Pulmonary artery endothelial cell (primary cell): Measurements from ENCODE around the gene STX7. TPM values are rescaled to one million over a fixed set of nuclear protein-coding genes. Genes with fewer than 3 reads are reported as not detected.
A peak's percentile ranks its signal among the peaks of the same experiment; 100 is the strongest.

Source experiments
- DNase-seq: peaks from one replicate; pipeline ENCODE4 v3.0.0-alpha.2; 2011; ENCODE audit warnings: low read depth, low spot score
- total RNA-seq: library from RNA; depleted of rRNA; stranded (reverse); fragments of >200 nt; gene quantifications from 2 replicates; pipeline ENCODE4 v1.2.3, GENCODE V29; 2014

The STX7 gene
- total RNA-seq, 1 donor from 2014 or later = 54.1 TPM

- DNase-seq = no peak
These were observed 5.8 kb downstream of the STX7 start for GRCh38 chr6:132506869-132507808.

- DNase-seq = no peak
These were observed 6.5 kb downstream of the STX7 start for GRCh38 chr6:132506461-132506860.

GRCh38 chr6:132505158-132505557 lies 7.8 kb downstream of the STX7 start:
- DNase-seq = no peak

- DNase-seq = peak; percentile 79
These were observed 8.2 kb downstream of the STX7 start for GRCh38 chr6:132504757-132505156.

GRCh38 chr6:132499757-132500156 lies 13.2 kb downstream of the STX7 start:
- DNase-seq = no peak

- no peak for DNase-seq
These were observed 14.3 kb downstream of the STX7 start for GRCh38 chr6:132498638-132499037.

- DNase-seq = no peak
These were observed 16.3 kb downstream of the STX7 start for GRCh38 chr6:132496519-132497180.

GRCh38 chr6:132495604-132496079 lies 17.3 kb downstream of the STX7 start:
- DNase-seq = no peak

- DNase-seq = no peak
These were observed 18.0 kb downstream of the STX7 start for GRCh38 chr6:132494954-132495353.

GRCh38 chr6:132491881-132492280 lies 21.0 kb downstream of the STX7 start:
- no peak for DNase-seq

- DNase-seq = no peak
These were observed 21.6 kb downstream of the STX7 start for GRCh38 chr6:132491303-132491702.

GRCh38 chr6:132490478-132491204 lies 22.3 kb downstream of the STX7 start:
- no peak for DNase-seq

GRCh38 chr6:132490024-132490423 lies 22.9 kb downstream of the STX7 start:
- no peak for DNase-seq

- no peak for DNase-seq
These were observed 23.5 kb downstream of the STX7 start for GRCh38 chr6:132489376-132489775.

GRCh38 chr6:132487762-132488161 lies 25.2 kb downstream of the STX7 start:
- no peak for DNase-seq

GRCh38 chr6:132484680-132485018 lies 28.3 kb downstream of the STX7 start:
- no peak for DNase-seq

GRCh38 chr6:132483779-132484679 lies 28.9 kb downstream of the STX7 start:
- DNase-seq = no peak

GRCh38 chr6:132482581-132482980 lies 30.3 kb downstream of the STX7 start:
- no peak for DNase-seq

- no peak for DNase-seq
These were observed 31.7 kb downstream of the STX7 start for GRCh38 chr6:132481189-132481588.

- DNase-seq = no peak
These were observed 33.8 kb downstream of the STX7 start for GRCh38 chr6:132479131-132479530.

GRCh38 chr6:132478674-132479073 lies 34.2 kb downstream of the STX7 start:
- no peak for DNase-seq
